Measurements from ENCODE around the gene PSMC5.

DNA sequence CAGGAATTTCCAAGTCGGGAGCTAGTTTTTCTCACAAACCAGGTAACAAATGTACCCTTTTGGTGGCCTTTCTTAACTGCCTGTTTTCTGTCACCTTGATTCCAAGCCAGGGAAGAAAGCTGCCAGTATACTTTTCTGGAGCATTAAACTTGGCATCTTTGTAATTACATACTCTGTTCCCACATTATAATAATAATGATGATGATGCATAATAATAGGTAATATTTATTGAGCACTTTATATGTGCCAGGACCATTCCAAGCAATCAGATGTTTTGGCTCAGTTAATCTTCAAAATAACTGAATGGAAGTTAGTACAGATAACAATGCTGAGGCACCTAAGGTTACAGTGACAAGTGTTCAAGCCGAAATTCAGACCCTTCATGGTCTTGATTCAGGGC, 11.1 kb upstream of the PSMC5 start:
- TF ChIP-seq, protein P1, sequence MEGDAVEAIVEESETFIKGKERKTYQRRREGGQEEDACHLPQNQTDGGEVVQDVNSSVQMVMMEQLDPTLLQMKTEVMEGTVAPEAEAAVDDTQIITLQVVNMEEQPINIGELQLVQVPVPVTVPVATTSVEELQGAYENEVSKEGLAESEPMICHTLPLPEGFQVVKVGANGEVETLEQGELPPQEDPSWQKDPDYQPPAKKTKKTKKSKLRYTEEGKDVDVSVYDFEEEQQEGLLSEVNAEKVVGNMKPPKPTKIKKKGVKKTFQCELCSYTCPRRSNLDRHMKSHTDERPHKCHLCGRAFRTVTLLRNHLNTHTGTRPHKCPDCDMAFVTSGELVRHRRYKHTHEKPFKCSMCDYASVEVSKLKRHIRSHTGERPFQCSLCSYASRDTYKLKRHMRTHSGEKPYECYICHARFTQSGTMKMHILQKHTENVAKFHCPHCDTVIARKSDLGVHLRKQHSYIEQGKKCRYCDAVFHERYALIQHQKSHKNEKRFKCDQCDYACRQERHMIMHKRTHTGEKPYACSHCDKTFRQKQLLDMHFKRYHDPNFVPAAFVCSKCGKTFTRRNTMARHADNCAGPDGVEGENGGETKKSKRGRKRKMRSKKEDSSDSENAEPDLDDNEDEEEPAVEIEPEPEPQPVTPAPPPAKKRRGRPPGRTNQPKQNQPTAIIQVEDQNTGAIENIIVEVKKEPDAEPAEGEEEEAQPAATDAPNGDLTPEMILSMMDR (IDR thresholded peaks at IDR 0.05) = no peak
- TF ChIP-seq POLR2AphosphoS5 (IDR thresholded peaks at IDR 0.05) = no peak

All from gastroesophageal sphincter (tissue), 3 donors.